Neutrophil (primary cell): ENCODE data around the gene LRRN4.
"Not testable (repeated sequence)": the region's sequence is repeated elsewhere in the genome, so short reads cannot be mapped to it uniquely, and the experiment has no call there.

Source experiments
- H3K27ac ChIP-seq: fragments of 200-600 bp; sonication (generic); 2 replicates; pipeline ENCODE4 v1.5.1; 2016; ENCODE audit warnings: mild to moderate bottlenecking, moderate library complexity
- H3K27me3 ChIP-seq: fragments of 200-600 bp; sonication (generic); 2 replicates; pipeline ENCODE4 v1.6.0; 2016; ENCODE audit warnings: mild to moderate bottlenecking
- H3K36me3 ChIP-seq: fragments of 200-600 bp; sonication (generic); 2 replicates; pipeline ENCODE4 v1.5.1; 2017
- H3K4me1 ChIP-seq, 2 experiments: fragments of 200-600 bp in 1 of 2; sonication (generic) in 1 of 2; 1 replicate in 1 of 2; 2 replicates in 1 of 2; pipeline versions ENCODE4 v1.5.1 to v1.6.1; 2013 to 2016; ENCODE audit warnings: low read depth in 1 of 2, low read length in 1 of 2, mild to moderate bottlenecking in 1 of 2, moderate library complexity in 1 of 2; ENCODE audit not compliant: control insufficient read depth in 1 of 2, insufficient read depth in 1 of 2
- H3K4me3 ChIP-seq, 2 experiments: fragments of 200-600 bp in 1 of 2; sonication (generic) in 1 of 2; 1 replicate in 1 of 2; 2 replicates in 1 of 2; pipeline ENCODE4 v1.5.1; 2013 to 2016; ENCODE audit warnings: low read depth in 1 of 2, low read length in 1 of 2, mild to moderate bottlenecking in 1 of 2, moderate library complexity in 1 of 2
- H3K9me3 ChIP-seq: fragments of 200-600 bp; sonication (generic); 2 replicates; pipeline ENCODE4 v1.5.1; 2016
- CTCF ChIP-seq: fragments of 200-600 bp; sonication (generic); IDR thresholded peaks from 2 replicates; pipeline ENCODE4 v1.5.1; 2016; ENCODE audit warnings: antibody characterized with exemption

Gene LRRN4

GRCh38 chr20:6055161-6055783 lies 1.4 kb upstream of the LRRN4 start:
- no peak overlapping the region for H3K27ac ChIP-seq
- no peaks in the 10 kb centered on the region for H3K9me3 ChIP-seq
- peaks cover 95% of the 10 kb centered on the region for H3K27me3 ChIP-seq
- H3K36me3 ChIP-seq = no peaks in the 10 kb centered on the region
- H3K4me3 ChIP-seq = no peak overlapping the region
- no peak for TF ChIP-seq CTCF
- peaks cover 10 to 12% of the 10 kb centered on the region in 2 experiments for H3K4me1 ChIP-seq

- not testable (repeated sequence) for H3K9me3 ChIP-seq, H3K4me3 ChIP-seq, H3K27ac ChIP-seq, H3K36me3 ChIP-seq
- H3K4me1 ChIP-seq = peaks cover 10 to 12% of the 10 kb centered on the region in 2 experiments
- peaks cover 95% of the 10 kb centered on the region for H3K27me3 ChIP-seq
These were observed 810 bp upstream of the LRRN4 start for GRCh38 chr20:6054689-6055051.

- Histone ChIP-seq H3K36me3 (no peaks in the 10 kb centered on the region), H3K4me3 (no peak overlapping the region), H3K27ac (no peak overlapping the region), H3K9me3 (no peaks in the 10 kb centered on the region), H3K27me3 (peaks cover 85% of the 10 kb centered on the region), H3K4me1 (peaks cover 10 to 12% of the 10 kb centered on the region in 2 experiments)
- no peak for TF ChIP-seq CTCF
These were observed 640 bp downstream of the LRRN4 start for GRCh38 chr20:6053064-6053775.

GRCh38 chr20:6051505-6051904 lies 2.4 kb downstream of the LRRN4 start:
- no peak for TF ChIP-seq CTCF
- H3K4me3 ChIP-seq = peak overlapping the region in 1 of 2 experiments; percentile 30

GRCh38 chr20:6048391-6048790 lies 5.5 kb downstream of the LRRN4 start:
- Histone ChIP-seq H3K4me1 (peaks cover 10 to 12% of the 10 kb centered on the region in 2 experiments), H3K9me3 (no peaks in the 10 kb centered on the region), H3K27ac (no peak overlapping the region), H3K27me3 (peaks cover 41% of the 10 kb centered on the region), H3K4me3 (no peak overlapping the region), H3K36me3 (no peaks in the 10 kb centered on the region)
- TF ChIP-seq CTCF = no peak

More at GRCh38 chr20:6051505-6051904, 2.4 kb downstream of the LRRN4 start:
- Histone ChIP-seq H3K36me3 (no peaks in the 10 kb centered on the region), H3K27ac (no peak overlapping the region), H3K4me1 (peaks cover 10 to 12% of the 10 kb centered on the region in 2 experiments), H3K9me3 (no peaks in the 10 kb centered on the region), H3K27me3 (peaks cover 71% of the 10 kb centered on the region)

GRCh38 chr20:6046432-6046831 lies 7.4 kb downstream of the LRRN4 start:
- Histone ChIP-seq H3K4me3 (no peak overlapping the region), H3K9me3 (no peaks in the 10 kb centered on the region), H3K27me3 (peaks cover 22% of the 10 kb centered on the region), H3K4me1 (no peaks in the 10 kb centered on the region), H3K27ac (no peak overlapping the region), H3K36me3 (peaks cover 10% of the 10 kb centered on the region)
- TF ChIP-seq CTCF = no peak
